T-helper 17 cell (primary cell): Measurements from ENCODE around the gene SYCE1. TPM values are rescaled to one million over a fixed set of nuclear protein-coding genes. Genes with fewer than 3 reads are reported as not detected.
A peak's percentile ranks its signal among the peaks of the same experiment; 100 is the strongest.

Experiments
- ATAC-seq: fragments of 150-1000 bp; cut with Tn5 transposase; 2 replicates; pipeline ENCODE4 v1.10.0; 2021; ENCODE audit warnings: mild to moderate bottlenecking, moderate library complexity
- DNase-seq, 3 donors: peaks; one replicate each; pipeline versions ENCODE4 v3.0.0 to v3.0.0-alpha.2; 2020 to 2021
- H3K9me3 ChIP-seq: one replicate; pipeline ENCODE4 v1.7.0; 2013; ENCODE audit warnings: low read length, mild to moderate bottlenecking; ENCODE audit not compliant: control insufficient read depth, poor library complexity, severe bottlenecking
- H3K27ac Mint-ChIP-seq: one replicate; pipeline ENCODE4 v1.8.0; 2022; ENCODE audit warnings: mild to moderate bottlenecking, moderate library complexity, mixed read lengths
- H3K27me3 Mint-ChIP-seq: one replicate; pipeline ENCODE4 v1.8.0; 2022; ENCODE audit warnings: mixed read lengths
- H3K36me3 Mint-ChIP-seq: one replicate; pipeline ENCODE4 v1.8.0; 2022; ENCODE audit warnings: low read depth, mixed read lengths
- H3K4me1 Mint-ChIP-seq: one replicate; pipeline ENCODE4 v1.8.0; 2022; ENCODE audit warnings: mild to moderate bottlenecking, mixed read lengths
- H3K4me3 Mint-ChIP-seq: one replicate; pipeline ENCODE4 v1.8.0; 2022; ENCODE audit warnings: mild to moderate bottlenecking, moderate library complexity, mixed read lengths
- total RNA-seq, 4 donors: library from RNA in 2 of 4; stranded (reverse) in 2 of 4; gene quantifications; one replicate each; pipeline ENCODE4 v1.2.3 and lab custom pipeline; 2022 to 2026

The SYCE1 gene
- total RNA-seq, 2 donors from 2014 or later = 0.15 to 0.39 TPM

- no peak for ATAC-seq
- Mint-ChIP-seq H3K4me3 (no peak overlapping the region), H3K4me1 (no peaks in the 10 kb centered on the region), H3K36me3 (no peaks in the 10 kb centered on the region), H3K27me3 (no peaks in the 10 kb centered on the region), H3K27ac (no peak overlapping the region)
- H3K9me3 ChIP-seq = no peaks in the 10 kb centered on the region
- no peak for DNase-seq
These were observed 27.5 kb downstream of the SYCE1 start for GRCh38 chr10:133537546-133538545.

- H3K27me3 Mint-ChIP-seq = peaks cover 5% of the 10 kb centered on the region
- DNase-seq = no peak
- ATAC-seq = no peak
- no peak overlapping the region for H3K4me3 Mint-ChIP-seq
- H3K4me1 Mint-ChIP-seq = no peaks in the 10 kb centered on the region
- H3K9me3 ChIP-seq = no peaks in the 10 kb centered on the region
- no peak overlapping the region for H3K27ac Mint-ChIP-seq
- no peaks in the 10 kb centered on the region for H3K36me3 Mint-ChIP-seq
These were observed 29.2 kb downstream of the SYCE1 start for GRCh38 chr10:133536198-133536597.

GRCh38 chr10:133534417-133534816, 31.0 kb downstream of the SYCE1 start:
- no peak for DNase-seq

GRCh38 chr10:133532871-133533270, 32.5 kb downstream of the SYCE1 start:
- Mint-ChIP-seq H3K4me1 (peaks cover 23% of the 10 kb centered on the region), H3K4me3 (no peak overlapping the region), H3K27me3 (peaks cover 32% of the 10 kb centered on the region), H3K36me3 (peaks cover 4% of the 10 kb centered on the region), H3K27ac (no peak overlapping the region)
- no peaks in the 10 kb centered on the region for H3K9me3 ChIP-seq
- ATAC-seq = no peak
- DNase-seq = no peak

More at GRCh38 chr10:133534417-133534816, 31.0 kb downstream of the SYCE1 start:
- Mint-ChIP-seq H3K27ac (no peak overlapping the region), H3K4me3 (no peak overlapping the region), H3K36me3 (peaks cover 4% of the 10 kb centered on the region), H3K27me3 (peaks cover 23% of the 10 kb centered on the region), H3K4me1 (peaks cover 14% of the 10 kb centered on the region)
- no peaks in the 10 kb centered on the region for H3K9me3 ChIP-seq
- no peak for ATAC-seq

GRCh38 chr10:133530506-133530905, 34.9 kb downstream of the SYCE1 start:
- H3K9me3 ChIP-seq = no peaks in the 10 kb centered on the region
- H3K36me3 Mint-ChIP-seq = peaks cover 4% of the 10 kb centered on the region
- H3K4me1 Mint-ChIP-seq = peaks cover 23% of the 10 kb centered on the region
- H3K27ac Mint-ChIP-seq = peak overlapping the region; percentile 60
- DNase-seq = no peak
- ATAC-seq = no peak
- peaks cover 41% of the 10 kb centered on the region for H3K27me3 Mint-ChIP-seq
- H3K4me3 Mint-ChIP-seq = peak overlapping the region; percentile 92

- H3K27ac Mint-ChIP-seq = peak overlapping the region; percentile 60
- peaks cover 4% of the 10 kb centered on the region for H3K36me3 Mint-ChIP-seq
- ATAC-seq (peak; percentile 44), DNase-seq (no peak)
- H3K4me3 Mint-ChIP-seq = peak overlapping the region; percentile 92
- H3K27me3 Mint-ChIP-seq = peaks cover 43% of the 10 kb centered on the region
- H3K9me3 ChIP-seq = no peaks in the 10 kb centered on the region
- H3K4me1 Mint-ChIP-seq = peaks cover 23% of the 10 kb centered on the region
These were observed 35.8 kb downstream of the SYCE1 start for GRCh38 chr10:133529576-133529946.

- Mint-ChIP-seq H3K27ac (peak overlapping the region; percentile 89), H3K27me3 (peaks cover 43% of the 10 kb centered on the region)
These were observed 36.4 kb downstream of the SYCE1 start for GRCh38 chr10:133528845-133529575.

GRCh38 chr10:133528296-133528844, 37.0 kb downstream of the SYCE1 start:
- H3K27me3 Mint-ChIP-seq = peaks cover 43% of the 10 kb centered on the region
- peaks cover 4% of the 10 kb centered on the region for H3K9me3 ChIP-seq
- H3K4me1 Mint-ChIP-seq = peaks cover 23% of the 10 kb centered on the region
- H3K4me3 Mint-ChIP-seq = peak overlapping the region; percentile 92
- ATAC-seq (peak; percentile 37), DNase-seq (no peak)
- peak overlapping the region; percentile 89 for H3K27ac Mint-ChIP-seq
- H3K36me3 Mint-ChIP-seq = peaks cover 4% of the 10 kb centered on the region

More at GRCh38 chr10:133528845-133529575, 36.4 kb downstream of the SYCE1 start:
- peaks cover 23% of the 10 kb centered on the region for H3K4me1 Mint-ChIP-seq
- peaks cover 4% of the 10 kb centered on the region for H3K36me3 Mint-ChIP-seq
- DNase-seq = no peak
- peak; percentile 39 for ATAC-seq
- peak overlapping the region; percentile 92 for H3K4me3 Mint-ChIP-seq
- no peaks in the 10 kb centered on the region for H3K9me3 ChIP-seq

- ATAC-seq (no peak), DNase-seq (no peak)
- Mint-ChIP-seq H3K27me3 (peaks cover 43% of the 10 kb centered on the region), H3K4me3 (peak overlapping the region; percentile 92), H3K27ac (peak overlapping the region; percentile 89), H3K4me1 (peaks cover 23% of the 10 kb centered on the region), H3K36me3 (peaks cover 7% of the 10 kb centered on the region)
- peaks cover 4% of the 10 kb centered on the region for H3K9me3 ChIP-seq
These were observed 37.6 kb downstream of the SYCE1 start for GRCh38 chr10:133527771-133528271.

GRCh38 chr10:133526957-133527588, 38.3 kb downstream of the SYCE1 start, which contains the start of gene CYP2E1:
CYP2E1 (plus strand) TSS chr10:133527363; CDS start chr10:133527396, 33 bp downstream.
- Mint-ChIP-seq H3K4me1 (peaks cover 23% of the 10 kb centered on the region), H3K27me3 (peaks cover 43% of the 10 kb centered on the region), H3K36me3 (peaks cover 7% of the 10 kb centered on the region), H3K27ac (peak within 1 kb of the TSS; percentile 89), H3K4me3 (peak within 1 kb of the TSS; percentile 92)
- no peak for ATAC-seq
- H3K9me3 ChIP-seq = peaks cover 4% of the 10 kb centered on the region
- DNase-seq = no peak

- no peak overlapping the region for H3K27ac Mint-ChIP-seq
- no peak for ATAC-seq
- H3K4me1 Mint-ChIP-seq = peaks cover 18% of the 10 kb centered on the region
- peaks cover 4% of the 10 kb centered on the region for H3K9me3 ChIP-seq
- H3K36me3 Mint-ChIP-seq = peaks cover 6% of the 10 kb centered on the region
- no peak overlapping the region for H3K4me3 Mint-ChIP-seq
- H3K27me3 Mint-ChIP-seq = peaks cover 31% of the 10 kb centered on the region
- DNase-seq = no peak
These were observed 39.9 kb downstream of the SYCE1 start for GRCh38 chr10:133525444-133525843.

GRCh38 chr10:133523631-133524203, 41.7 kb downstream of the SYCE1 start:
- Mint-ChIP-seq H3K27ac (no peak overlapping the region), H3K27me3 (peaks cover 15% of the 10 kb centered on the region), H3K4me1 (peaks cover 7% of the 10 kb centered on the region), H3K4me3 (no peak overlapping the region), H3K36me3 (peaks cover 6% of the 10 kb centered on the region)
- DNase-seq (no peak), ATAC-seq (no peak)
- peaks cover 4% of the 10 kb centered on the region for H3K9me3 ChIP-seq
